Adrenal gland (tissue), 12 donors: ENCODE data around the gene OR6S1. TPM values are rescaled to one million over a fixed set of nuclear protein-coding genes. Genes with fewer than 3 reads are reported as not detected.
"Not testable (repeated sequence)": the region's sequence is repeated elsewhere in the genome, so short reads cannot be mapped to it uniquely, and the experiment has no call there.

ENCODE experiments used
- DNase-seq, 7 donors: peaks; one replicate each; pipeline ENCODE4 v3.0.0-alpha.2; 2019 to 2020
- H3K27ac ChIP-seq, 5 donors: fragments of 200-600 bp; sonication (generic) in 4 of 5; 1 replicate in 3 of 5; 2 replicates in 2 of 5; pipeline versions ENCODE4 v1.5.1 to v1.8.0; 2016 to 2020; ENCODE audit warnings: mild to moderate bottlenecking in 1 of 5
- H3K27me3 ChIP-seq: fragments of 200-600 bp; 2 replicates; pipeline ENCODE4 v1.8.0; 2021
- H3K36me3 ChIP-seq, 2 donors: fragments of 200-600 bp; replicated peaks in 1 of 2; 1 replicate in 1 of 2; 2 replicates in 1 of 2; pipeline versions ENCODE4 v1.5.1 to v1.8.0; 2018 to 2022
- H3K4me1 ChIP-seq, 2 donors: fragments of 200-600 bp; replicated peaks in 1 of 2; 1 replicate in 1 of 2; 2 replicates in 1 of 2; pipeline versions ENCODE4 v1.5.1 to v1.8.0; 2018 to 2021
- H3K4me3 ChIP-seq, 4 donors: fragments of 200-600 bp; sonication (generic) in 3 of 4; one replicate each; pipeline ENCODE4 v1.5.1; 2016 to 2018
- H3K9me3 ChIP-seq, 3 donors: fragments of 200-600 bp; sonication (generic) in 1 of 3; replicated peaks in 1 of 3; 1 replicate in 2 of 3; 2 replicates in 1 of 3; pipeline versions ENCODE4 v1.5.1 to v1.8.0; 2016 to 2021
- CTCF ChIP-seq, 6 experiments: fragments of 450-650 bp in 4 of 6; fragments of 200-600 bp in 2 of 6; sonication (generic) in 1 of 6; IDR thresholded peaks; 1 replicate in 5 of 6; 2 replicates in 1 of 6; pipeline versions ENCODE4 v1.5.1 to v1.8.0; 2016 to 2021; ENCODE audit warnings: antibody characterized with exemption in 6 of 6, mild to moderate bottlenecking in 2 of 6, moderate library complexity in 1 of 6
- POLR2A ChIP-seq, 2 donors: fragments of 450-650 bp; IDR thresholded peaks; one replicate each; pipeline ENCODE4 v1.6.1; 2017; ENCODE audit warnings: antibody characterized with exemption in 2 of 2, mild to moderate bottlenecking in 2 of 2, moderate library complexity in 1 of 2
- WGBS, 4 donors: extraction: QIAGEN DNeasy Blood & Tissue Kit in 2 of 4; methylation state at CpG; one replicate each; pipeline versions ENCODE4 v1.1.5 to v1.1.7; 2013 to 2017; 5-methylcytosine and 5-hydroxymethylcytosine counted together
- intact Hi-C, 2 donors: fragments of 100-400 bp; cut with DNase I; formaldehyde crosslinking; loops; one replicate each; pipeline versions ENCODE4 v1.14.1 to v1.15.0; 2022 to 2023
- polyA plus RNA-seq, 3 donors: library from polyadenylated mRNA; stranded (reverse); fragments of 200-250 nt in 2 of 3; fragments of 350-450 nt in 1 of 3; fragmentation: Illumina TruSeq in 1 of 3; extraction: RNeasy Lipid Tissue Mini Kit (QIAGEN cat#74804) in 1 of 3; gene quantifications; one replicate each; pipeline ENCODE4 v1.2.3, GENCODE V29; 2013 to 2014
- total RNA-seq, 9 donors: library from RNA; depleted of rRNA in 4 of 9; stranded (reverse); fragments of >200 nt in 4 of 9; fragments of 120-200 nt in 1 of 9; fragmentation: NEBNext Ultra II Directional in 1 of 9; extraction: Animal tissue kit (Norgen Biotek cat#: 25700) in 1 of 9; gene quantifications; one replicate each; pipeline versions ENCODE4 v1.1.0 to v1.2.4, GENCODE V29; 2013 to 2023
- donor health status: healthy with polysubstance abuse.
- donor health status: Bipolar disorder and iron deficiency.
- donor health status: DM: yes; HTN: yes; CAD: no.
- donor health status: DM: no; HTN: no; CAD: no.
- donor health status: DM: no; HTN: no; CAD: no.
- donor health status: DM: yes; HTN: yes; CAD: no.

Gene OR6S1
- total and polyA plus RNA-seq, 12 donors = not detected

- WGBS, 4 donors = 76 to 92% (median 85%) methylated on average over 6 to 13 of the region's 13 CpGs
- DNase-seq = no peak
- Histone ChIP-seq H3K27ac (no peak overlapping the region), H3K4me1 (no peaks in the 10 kb centered on the region), H3K27me3 (no peaks in the 10 kb centered on the region), H3K4me3 (no peak overlapping the region), H3K9me3 (no peaks in the 10 kb centered on the region), H3K36me3 (no peaks in the 10 kb centered on the region)
- TF ChIP-seq CTCF (IDR thresholded peaks at IDR 0.05) (no peak), POLR2A (IDR thresholded peaks at IDR 0.05) (no peak)
- intact Hi-C loops = loop anchor here (10.0 kb wide), 2 partner anchors 79 to 199 kb away; no protein-coding TSS in a partner anchor
Observed at GRCh38 chr14:20603813-20604690, 37.4 kb downstream of the OR6S1 start.

DNA sequence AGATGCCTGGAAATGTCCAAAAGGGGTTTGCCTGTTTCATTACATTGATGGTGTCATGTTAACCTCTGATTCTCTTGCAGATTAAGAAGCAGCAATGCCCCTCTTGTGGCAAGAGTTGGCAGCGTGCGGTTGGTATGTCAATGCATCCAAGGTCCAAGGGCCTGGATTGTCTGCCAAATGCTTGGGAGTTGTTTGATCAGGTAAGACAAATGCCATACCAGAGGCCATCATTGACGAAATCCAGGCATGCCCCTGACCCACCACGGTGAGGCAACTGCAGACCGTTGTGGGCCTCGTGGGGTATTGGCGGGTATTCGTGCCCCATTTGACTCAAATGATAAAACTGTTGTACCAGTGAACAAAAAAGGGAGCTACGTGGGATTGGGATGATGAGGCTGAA is 38.9 kb downstream of the OR6S1 start:
- DNase-seq = no peak
- no peaks in the 10 kb centered on the region for H3K27me3 ChIP-seq
- H3K4me3 ChIP-seq = no peak overlapping the region
- intact Hi-C loops = loop anchor here (10.0 kb wide), 2 partner anchors 78 to 198 kb away; no protein-coding TSS in a partner anchor
- no peak for TF ChIP-seq POLR2A (IDR thresholded peaks at IDR 0.05)
- TF ChIP-seq CTCF (IDR thresholded peaks at IDR 0.05) = no peak
- no peak overlapping the region for H3K27ac ChIP-seq
- no peaks in the 10 kb centered on the region for H3K4me1 ChIP-seq
- no peaks in the 10 kb centered on the region for H3K9me3 ChIP-seq
- 75 to 93% (median 85%) methylated on average over 7 to 9 of the region's 9 CpGs for WGBS, 4 donors
- no peaks in the 10 kb centered on the region for H3K36me3 ChIP-seq

- TF ChIP-seq POLR2A (IDR thresholded peaks at IDR 0.05) = no peak
- no peak for TF ChIP-seq CTCF (IDR thresholded peaks at IDR 0.05)
- no peaks in the 10 kb centered on the region for H3K9me3 ChIP-seq
- DNase-seq = no peak
Observed at GRCh38 chr14:20601522-20601921, 40.0 kb downstream of the OR6S1 start.

GRCh38 chr14:20597108-20597507 is 44.4 kb downstream of the OR6S1 start:
- H3K4me1 ChIP-seq = no peaks in the 10 kb centered on the region
- TF ChIP-seq POLR2A (IDR thresholded peaks at IDR 0.05) = no peak
- TF ChIP-seq CTCF (IDR thresholded peaks at IDR 0.05) = no peak
- no peaks in the 10 kb centered on the region for H3K9me3 ChIP-seq
- intact Hi-C loops = no loop called here
- no peaks in the 10 kb centered on the region for H3K27me3 ChIP-seq
- no peak overlapping the region for H3K4me3 ChIP-seq
- 65 to 84% (median 79%) methylated on average over 1 of the region's 1 CpG for WGBS, 4 donors
- DNase-seq = no peak
- no peak overlapping the region for H3K27ac ChIP-seq
- no peaks in the 10 kb centered on the region for H3K36me3 ChIP-seq

More at GRCh38 chr14:20601522-20601921, 40.0 kb downstream of the OR6S1 start:
- no peaks in the 10 kb centered on the region for H3K27me3 ChIP-seq
- intact Hi-C loops = loop anchor here (10.0 kb wide), 2 partner anchors 77 to 197 kb away; no protein-coding TSS in a partner anchor
- H3K27ac ChIP-seq = no peak overlapping the region
- WGBS, 4 donors = 76 to 90% (median 85%) methylated on average over 12 of the region's 12 CpGs
- H3K4me3 ChIP-seq = no peak overlapping the region
- H3K4me1 ChIP-seq = no peaks in the 10 kb centered on the region
- H3K36me3 ChIP-seq = no peaks in the 10 kb centered on the region

GRCh38 chr14:20595726-20596125 is 45.8 kb downstream of the OR6S1 start:
- H3K27me3 ChIP-seq, DNase-seq, H3K27ac ChIP-seq, H3K36me3 ChIP-seq, H3K4me3 ChIP-seq, H3K9me3 ChIP-seq, H3K4me1 ChIP-seq, intact Hi-C loops: not testable (repeated sequence)
- 92 to 100% (median 98%) methylated on average over 3 of the region's 3 CpGs for WGBS, 4 donors
